SK-N-SH treated with all-trans-retinoic acid at 6 μM for 48 hours (cell line): ENCODE results near the gene CDH11.

Experiments
- ATAC-seq: fragments of 200-7000 bp; cut with Tn5 transposase; 3 replicates; pipeline ENCODE4 v1.9.1; 2020; ENCODE audit warnings: mild to moderate bottlenecking, moderate library complexity
- BACH2 ChIP-seq: fragments of 250-450 bp; sonication (Bioruptor Pico); IDR thresholded peaks from 2 replicates; pipeline ENCODE4 v1.9.0; 2021; ENCODE audit warnings: mild to moderate bottlenecking, borderline replicate concordance
- CREB5 ChIP-seq: fragments of 250-450 bp; sonication (Bioruptor Pico); IDR thresholded peaks from 2 replicates; pipeline ENCODE4 v1.5.1; 2020; ENCODE audit warnings: low read depth, mild to moderate bottlenecking, moderate library complexity
- CSDC2 ChIP-seq: fragments of 250-450 bp; sonication (Bioruptor Pico); IDR thresholded peaks from 2 replicates; pipeline ENCODE4 v1.5.0; 2020; ENCODE audit warnings: mild to moderate bottlenecking, moderate library complexity
- CSRNP3 ChIP-seq: fragments of 250-450 bp; sonication (Bioruptor Pico); IDR thresholded peaks from 2 replicates; pipeline ENCODE4 v1.5.1; 2021; ENCODE audit warnings: mild to moderate bottlenecking, moderate library complexity
- GLIS3 ChIP-seq: fragments of 250-450 bp; sonication (Bioruptor Pico); IDR thresholded peaks from 2 replicates; pipeline ENCODE4 v1.5.0; 2020; ENCODE audit warnings: mild to moderate bottlenecking, moderate library complexity
- ISL1 ChIP-seq: fragments of 250-450 bp; sonication (Bioruptor Pico); IDR thresholded peaks from 2 replicates; pipeline ENCODE4 v2.1.2; 2022; ENCODE audit warnings: mild to moderate bottlenecking, moderate library complexity
- OSR1 ChIP-seq: fragments of 250-450 bp; sonication (Bioruptor Pico); IDR thresholded peaks from 2 replicates; pipeline ENCODE4 v1.8.0; 2022; ENCODE audit warnings: moderate library complexity, mild to moderate bottlenecking, inconsistent platforms
- PATZ1 ChIP-seq: fragments of 250-450 bp; sonication (Bioruptor Pico); IDR thresholded peaks from 2 replicates; pipeline ENCODE4 v1.8.0; 2020; ENCODE audit warnings: mild to moderate bottlenecking, moderate library complexity, borderline replicate concordance
- POU6F1 ChIP-seq: fragments of 250-450 bp; sonication (Bioruptor Pico); IDR thresholded peaks from 2 replicates; pipeline ENCODE4 v1.8.0; 2021; ENCODE audit warnings: low read depth, mild to moderate bottlenecking, moderate library complexity, borderline replicate concordance
- PPARA ChIP-seq: fragments of 250-450 bp; sonication (Bioruptor Pico); IDR thresholded peaks from 2 replicates; pipeline ENCODE4 v1.5.0; 2020; ENCODE audit warnings: mild to moderate bottlenecking, borderline replicate concordance
- RARB ChIP-seq: fragments of 250-450 bp; sonication (Bioruptor Pico); IDR thresholded peaks from 2 replicates; pipeline ENCODE4 v1.8.0; 2021; ENCODE audit warnings: mild to moderate bottlenecking, moderate library complexity
- SNAI2 ChIP-seq: fragments of 250-450 bp; sonication (Bioruptor Pico); IDR thresholded peaks from 2 replicates; pipeline ENCODE4 v1.5.0; 2020; ENCODE audit warnings: mild to moderate bottlenecking, moderate library complexity
- TCF4 ChIP-seq: fragments of 250-450 bp; sonication (Bioruptor Pico); IDR thresholded peaks from 2 replicates; pipeline ENCODE4 v1.8.0; 2021; ENCODE audit warnings: mild to moderate bottlenecking, moderate library complexity, borderline replicate concordance
- TOX ChIP-seq: fragments of 250-450 bp; sonication (Bioruptor Pico); IDR thresholded peaks from 2 replicates; pipeline ENCODE4 v1.8.0; 2021; ENCODE audit warnings: mild to moderate bottlenecking, moderate library complexity, borderline replicate concordance
- TSHZ2 ChIP-seq: fragments of 250-450 bp; sonication (Bioruptor Pico); IDR thresholded peaks from 2 replicates; pipeline ENCODE4 v1.5.0; 2020; ENCODE audit warnings: mild to moderate bottlenecking, moderate library complexity
- ZC3H10 ChIP-seq: fragments of 250-450 bp; sonication (Bioruptor Pico); IDR thresholded peaks from 2 replicates; pipeline ENCODE4 v1.5.1; 2021; ENCODE audit warnings: mild to moderate bottlenecking, moderate library complexity
- ZFP30 ChIP-seq: fragments of 450-650 bp; formaldehyde crosslinking; IDR thresholded peaks from 2 replicates; pipeline ENCODE4 v1.5.0; 2022; ENCODE audit warnings: mild to moderate bottlenecking, moderate library complexity
- ZNF565 ChIP-seq: fragments of 450-650 bp; formaldehyde crosslinking; conservative IDR thresholded peaks from 2 replicates; pipeline ENCODE4 v1.5.0; 2020; ENCODE audit warnings: low read depth, mild to moderate bottlenecking, moderate library complexity
- ZNF70 ChIP-seq: fragments of 450-650 bp; formaldehyde crosslinking; IDR thresholded peaks from 2 replicates; pipeline ENCODE4 v1.5.0; 2020; ENCODE audit warnings: mild to moderate bottlenecking, moderate library complexity
- ZNF8 ChIP-seq: fragments of 450-650 bp; formaldehyde crosslinking; IDR thresholded peaks from 2 replicates; pipeline ENCODE4 v1.5.0; 2020; ENCODE audit warnings: mild to moderate bottlenecking, moderate library complexity

CDH11 gene

GRCh38 chr16:65101009-65101408, 20.9 kb downstream of the CDH11 start:
- TF ChIP-seq CSDC2 (CRISPR knock-in tag), result no peak
- TF ChIP-seq GLIS3, result no peak
- TF ChIP-seq ZFP30, result no peak
- no peak for TF ChIP-seq POU6F1
- TF ChIP-seq BACH2 (CRISPR knock-in tag), result no peak
- TF ChIP-seq TCF4 (CRISPR knock-in tag), result no peak
- no peak for TF ChIP-seq CREB5
- no peak for TF ChIP-seq SNAI2 (CRISPR knock-in tag)
- no peak for TF ChIP-seq TOX (CRISPR knock-in tag)
- no peak for TF ChIP-seq ZC3H10 (CRISPR knock-in tag)
- TF ChIP-seq RARB, result no peak
- no peak for TF ChIP-seq PPARA (CRISPR knock-in tag)
- TF ChIP-seq ZNF70 (CRISPR knock-in tag), result no peak
- no peak for TF ChIP-seq ZNF8 (CRISPR knock-in tag)
- ATAC-seq, result no peak

GRCh38 chr16:65099607-65100006, 22.3 kb downstream of the CDH11 start:
- no peak for ATAC-seq
- TF ChIP-seq TCF4 (CRISPR knock-in tag) (no peak), ZC3H10 (CRISPR knock-in tag) (no peak), OSR1 (CRISPR knock-in tag) (no peak), ZFP30 (no peak), ZNF8 (CRISPR knock-in tag) (no peak), SNAI2 (CRISPR knock-in tag) (no peak)
- TF ChIP-seq, all 23 proteins: peak for 0

GRCh38 chr16:65098916-65099315, 22.9 kb downstream of the CDH11 start:
- no peak for TF ChIP-seq SNAI2 (CRISPR knock-in tag)
- TF ChIP-seq TCF4 (CRISPR knock-in tag), result no peak
- no peak for TF ChIP-seq POU6F1
- no peak for TF ChIP-seq CSDC2 (CRISPR knock-in tag)
- TF ChIP-seq TSHZ2, result no peak
- no peak for TF ChIP-seq ISL1 (CRISPR knock-in tag)
- TF ChIP-seq PATZ1 (CRISPR knock-in tag), result no peak
- TF ChIP-seq ZC3H10 (CRISPR knock-in tag), result no peak
- no peak for TF ChIP-seq ZNF70 (CRISPR knock-in tag)
- TF ChIP-seq GLIS3, result no peak
- TF ChIP-seq CSRNP3 (CRISPR knock-in tag), result no peak
- no peak for TF ChIP-seq BACH2 (CRISPR knock-in tag)
- TF ChIP-seq CREB5, result no peak
- no peak for TF ChIP-seq OSR1 (CRISPR knock-in tag)
- no peak for TF ChIP-seq ZNF565 (CRISPR knock-in tag)
- ATAC-seq, result no peak
